Mucosa of gallbladder (tissue), 1 donor: ENCODE measurements around the gene TRIM17. TPM values are rescaled to one million over a fixed set of nuclear protein-coding genes. Genes with fewer than 3 reads are reported as not detected.

Experiments used
- DNase-seq: peaks from one replicate; pipeline ENCODE4 v3.0.0-alpha.2; 2020; ENCODE audit warnings: low spot score
- total RNA-seq: library from RNA; stranded (reverse); gene quantifications from one replicate; pipeline ENCODE4 v1.2.1, GENCODE V29; 2021
- donor health status: DM: no; HTN: no; CAD: no.

TRIM17 gene
- total RNA-seq, 1 donor from 2014 or later = 0.23 TPM

- no peak for DNase-seq
Observed at GRCh38 chr1:228417483-228418203, 982 bp upstream of the TRIM17 start.

- DNase-seq = no peak
Observed at GRCh38 chr1:228417061-228417460, 400 bp upstream of the TRIM17 start.

GRCh38 chr1:228415853-228416216, 826 bp downstream of the TRIM17 start:
- DNase-seq = no peak

- DNase-seq = no peak
Observed at GRCh38 chr1:228415221-228415620, 1.4 kb downstream of the TRIM17 start.

GRCh38 chr1:228414511-228415211, 2.0 kb downstream of the TRIM17 start:
- no peak for DNase-seq

GRCh38 chr1:228413241-228414010, 3.2 kb downstream of the TRIM17 start:
- DNase-seq = no peak

GRCh38 chr1:228411548-228412430, 4.9 kb downstream of the TRIM17 start:
- DNase-seq = no peak

- no peak for DNase-seq
Observed at GRCh38 chr1:228411121-228411520, 5.5 kb downstream of the TRIM17 start.

GRCh38 chr1:228410671-228411070, 6.0 kb downstream of the TRIM17 start:
- no peak for DNase-seq

- DNase-seq = no peak
Observed at GRCh38 chr1:228410015-228410414, 6.6 kb downstream of the TRIM17 start.

GRCh38 chr1:228408869-228409805, 7.5 kb downstream of the TRIM17 start:
- DNase-seq = no peak

- no peak for DNase-seq
Observed at GRCh38 chr1:228408041-228408868, 8.4 kb downstream of the TRIM17 start.

GRCh38 chr1:228407106-228408040, 9.3 kb downstream of the TRIM17 start:
- DNase-seq = no peak

- no peak for DNase-seq
Observed at GRCh38 chr1:228405979-228406228, 10.8 kb downstream of the TRIM17 start.

- DNase-seq = no peak
Observed at GRCh38 chr1:228405200-228405978, 11.3 kb downstream of the TRIM17 start.

- DNase-seq = no peak
Observed at GRCh38 chr1:228404107-228404720, 12.4 kb downstream of the TRIM17 start.

GRCh38 chr1:228403231-228403631, 13.4 kb downstream of the TRIM17 start:
- DNase-seq = no peak

GRCh38 chr1:228402641-228403025, 14.0 kb downstream of the TRIM17 start:
- no peak for DNase-seq
